HG03060 (cell line): Measurements from ENCODE around the gene ZNF587B.
"Not testable (repeated sequence)": the region's sequence is repeated elsewhere in the genome, so short reads cannot be mapped to it uniquely, and the experiment has no call there.

Experiments used
- ATAC-seq: cut with Tn5 transposase; IDR thresholded peaks from one replicate; pipeline ENCODE4 v1.9.1; 2021; ENCODE audit warnings: low read depth, moderate number of reproducible peaks; ENCODE audit not compliant: unreplicated experiment

Gene ZNF587B

GRCh38 chr19:57817976-57818375 is 12.1 kb upstream of the ZNF587B start:
- no peak for ATAC-seq

- no peak for ATAC-seq
Observed at GRCh38 chr19:57818378-57818777, 11.7 kb upstream of the ZNF587B start.

- ATAC-seq = peak; percentile 51
Observed at GRCh38 chr19:57819475-57820148, 10.5 kb upstream of the ZNF587B start.

GRCh38 chr19:57820599-57820998 is 9.5 kb upstream of the ZNF587B start:
- no peak for ATAC-seq

GRCh38 chr19:57821095-57821494 is 9.0 kb upstream of the ZNF587B start:
- not testable (repeated sequence) for ATAC-seq

GRCh38 chr19:57821501-57821900 is 8.6 kb upstream of the ZNF587B start:
- ATAC-seq = not testable (repeated sequence)

- not testable (repeated sequence) for ATAC-seq
Observed at GRCh38 chr19:57823155-57823554, 6.9 kb upstream of the ZNF587B start.

- ATAC-seq = not testable (repeated sequence)
Observed at GRCh38 chr19:57823608-57824007, 6.5 kb upstream of the ZNF587B start.

- no peak for ATAC-seq
Observed at GRCh38 chr19:57825511-57825910, 4.6 kb upstream of the ZNF587B start.

- no peak for ATAC-seq
Observed at GRCh38 chr19:57829316-57829715, 783 bp upstream of the ZNF587B start.

GRCh38 chr19:57836991-57837390 is 6.9 kb downstream of the ZNF587B start:
- ATAC-seq = not testable (repeated sequence)

GRCh38 chr19:57838622-57839191 is 8.6 kb downstream of the ZNF587B start:
- ATAC-seq = not testable (repeated sequence)

GRCh38 chr19:57841122-57841763 is 11.1 kb downstream of the ZNF587B start:
- no peak for ATAC-seq

GRCh38 chr19:57847164-57847563 is 17.1 kb downstream of the ZNF587B start:
- not testable (repeated sequence) for ATAC-seq

GRCh38 chr19:57849162-57849665 is 19.1 kb downstream of the ZNF587B start:
- peak; percentile 8 for ATAC-seq

GRCh38 chr19:57849666-57850473 is 19.8 kb downstream of the ZNF587B start, which contains the start of gene ZNF587:
Gene ZNF587 (plus strand): TSS chr19:57849859. CDS start chr19:57850039, 180 bp downstream.
- peak; percentile 64 for ATAC-seq

GRCh38 chr19:57850553-57851017 is 20.5 kb downstream of the ZNF587B start:
- no peak for ATAC-seq

GRCh38 chr19:57851812-57852603 is 21.9 kb downstream of the ZNF587B start:
- not testable (repeated sequence) for ATAC-seq

GRCh38 chr19:57854117-57854516 is 24.0 kb downstream of the ZNF587B start:
- not testable (repeated sequence) for ATAC-seq

- not testable (repeated sequence) for ATAC-seq
Observed at GRCh38 chr19:57862351-57862750, 32.3 kb downstream of the ZNF587B start.
